Liver (tissue), 3 donors: ENCODE data around the gene STXBP6.

Experiments used
- ATF3 ChIP-seq: IDR thresholded peaks from 2 replicates; pipeline ENCODE4 v1.6.1; 2016; ENCODE audit warnings: antibody characterized with exemption
- CTCF ChIP-seq: fragments of 150-350 bp; IDR thresholded peaks from 2 replicates; pipeline ENCODE4 v1.5.1; 2017; ENCODE audit warnings: improper control_type of control experiment, low read depth, low read length; ENCODE audit not compliant: missing input control
- GABPA ChIP-seq, 2 donors: IDR thresholded peaks in 1 of 2; conservative IDR thresholded peaks in 1 of 2; 2 replicates each; pipeline ENCODE4 v1.6.1; 2016; ENCODE audit warnings: antibody characterized with exemption in 2 of 2, mild to moderate bottlenecking in 1 of 2, moderate library complexity in 1 of 2
- HNF4G ChIP-seq: IDR thresholded peaks from 2 replicates; pipeline ENCODE4 v1.6.1; 2016; ENCODE audit warnings: antibody characterized with exemption
- JUND ChIP-seq, 2 donors: IDR thresholded peaks; 2 replicates each; pipeline ENCODE4 v1.6.1; 2016; ENCODE audit warnings: antibody characterized with exemption in 2 of 2
- MAX ChIP-seq: IDR thresholded peaks from 2 replicates; pipeline ENCODE4 v1.6.1; 2016; ENCODE audit warnings: antibody characterized with exemption
- RAD21 ChIP-seq, 2 donors: IDR thresholded peaks; 2 replicates each; pipeline ENCODE4 v1.6.1; 2016; ENCODE audit warnings: antibody characterized with exemption in 2 of 2, mild to moderate bottlenecking in 2 of 2
- RXRA ChIP-seq, 2 donors: IDR thresholded peaks; 2 replicates each; pipeline ENCODE4 v1.6.1; 2017 to 2018; ENCODE audit warnings: antibody characterized with exemption in 2 of 2, mild to moderate bottlenecking in 1 of 2
- SP1 ChIP-seq: IDR thresholded peaks from 2 replicates; pipeline ENCODE4 v1.6.1; 2018; ENCODE audit warnings: antibody characterized with exemption, mild to moderate bottlenecking
- TAF1 ChIP-seq: conservative IDR thresholded peaks from 2 replicates; pipeline ENCODE4 v1.6.1; 2016; ENCODE audit warnings: antibody characterized with exemption, mild to moderate bottlenecking
- YY1 ChIP-seq: IDR thresholded peaks from 2 replicates; pipeline ENCODE4 v1.6.1; 2016; ENCODE audit warnings: antibody characterized with exemption, mild to moderate bottlenecking
- ZBTB33 ChIP-seq: IDR thresholded peaks from 2 replicates; pipeline ENCODE4 v1.6.1; 2016; ENCODE audit warnings: antibody characterized with exemption
- TF ChIP-seq, protein P1 (sequence below): IDR thresholded peaks from 2 replicates; pipeline ENCODE4 v1.6.1; 2016; ENCODE audit warnings: antibody characterized with exemption, mild to moderate bottlenecking
- donor health status: healthy.
- donor health status: healthy.

DNA sequence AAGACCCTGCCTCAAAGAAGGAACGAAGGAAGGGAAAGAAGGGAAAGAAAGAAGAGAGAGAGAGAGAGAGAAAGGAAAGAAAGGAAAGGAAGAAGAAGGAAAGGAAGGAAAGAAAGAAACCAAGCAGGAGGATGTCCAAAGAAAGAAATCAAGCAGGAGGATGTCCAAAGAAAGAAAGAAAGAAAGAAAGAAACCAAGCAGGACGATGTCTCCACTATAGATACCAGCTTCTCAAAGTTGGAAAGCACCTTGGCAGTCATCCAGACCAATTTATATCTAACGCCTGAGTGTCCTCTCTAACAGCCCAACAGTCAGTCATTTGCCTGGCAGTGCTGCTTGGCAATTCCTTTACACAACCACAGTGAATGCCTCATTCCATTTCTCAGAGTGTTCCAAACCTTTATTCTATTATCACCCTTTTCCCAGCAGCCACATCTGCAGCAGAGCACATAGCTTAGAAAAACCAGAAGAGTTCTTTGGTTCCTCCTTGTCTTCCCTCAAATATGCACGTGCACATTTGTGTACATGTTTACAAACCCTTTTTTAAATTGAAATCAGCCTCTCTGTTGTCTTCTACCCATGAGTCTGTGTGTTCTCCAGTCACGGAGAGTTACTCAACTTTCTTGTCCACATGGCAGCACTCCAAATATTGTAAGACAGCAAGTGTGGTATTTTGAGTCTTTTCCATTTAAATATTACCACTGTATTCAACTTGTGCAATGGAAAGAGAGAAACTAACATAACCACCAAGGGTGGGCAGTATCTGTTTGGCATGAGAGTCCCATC is 138.4 kb downstream of the STXBP6 start:
- TF ChIP-seq CTCF, result no peak
- TF ChIP-seq MAX, result peak; percentile 14
- TF ChIP-seq ZBTB33, result no peak
- TF ChIP-seq YY1, result no peak
- TF ChIP-seq TAF1, result no peak
- TF ChIP-seq, protein P1, sequence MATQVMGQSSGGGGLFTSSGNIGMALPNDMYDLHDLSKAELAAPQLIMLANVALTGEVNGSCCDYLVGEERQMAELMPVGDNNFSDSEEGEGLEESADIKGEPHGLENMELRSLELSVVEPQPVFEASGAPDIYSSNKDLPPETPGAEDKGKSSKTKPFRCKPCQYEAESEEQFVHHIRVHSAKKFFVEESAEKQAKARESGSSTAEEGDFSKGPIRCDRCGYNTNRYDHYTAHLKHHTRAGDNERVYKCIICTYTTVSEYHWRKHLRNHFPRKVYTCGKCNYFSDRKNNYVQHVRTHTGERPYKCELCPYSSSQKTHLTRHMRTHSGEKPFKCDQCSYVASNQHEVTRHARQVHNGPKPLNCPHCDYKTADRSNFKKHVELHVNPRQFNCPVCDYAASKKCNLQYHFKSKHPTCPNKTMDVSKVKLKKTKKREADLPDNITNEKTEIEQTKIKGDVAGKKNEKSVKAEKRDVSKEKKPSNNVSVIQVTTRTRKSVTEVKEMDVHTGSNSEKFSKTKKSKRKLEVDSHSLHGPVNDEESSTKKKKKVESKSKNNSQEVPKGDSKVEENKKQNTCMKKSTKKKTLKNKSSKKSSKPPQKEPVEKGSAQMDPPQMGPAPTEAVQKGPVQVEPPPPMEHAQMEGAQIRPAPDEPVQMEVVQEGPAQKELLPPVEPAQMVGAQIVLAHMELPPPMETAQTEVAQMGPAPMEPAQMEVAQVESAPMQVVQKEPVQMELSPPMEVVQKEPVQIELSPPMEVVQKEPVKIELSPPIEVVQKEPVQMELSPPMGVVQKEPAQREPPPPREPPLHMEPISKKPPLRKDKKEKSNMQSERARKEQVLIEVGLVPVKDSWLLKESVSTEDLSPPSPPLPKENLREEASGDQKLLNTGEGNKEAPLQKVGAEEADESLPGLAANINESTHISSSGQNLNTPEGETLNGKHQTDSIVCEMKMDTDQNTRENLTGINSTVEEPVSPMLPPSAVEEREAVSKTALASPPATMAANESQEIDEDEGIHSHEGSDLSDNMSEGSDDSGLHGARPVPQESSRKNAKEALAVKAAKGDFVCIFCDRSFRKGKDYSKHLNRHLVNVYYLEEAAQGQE, result no peak
- TF ChIP-seq RAD21 (IDR thresholded peaks at IDR 0.05), result no peak
- TF ChIP-seq RXRA (IDR thresholded peaks at IDR 0.05), result no peak
- TF ChIP-seq ATF3, result no peak
- TF ChIP-seq GABPA (IDR thresholded peaks at IDR 0.05 in 1 of 2, conservative IDR thresholded peaks at IDR 0.05 in 1 of 2), result no peak
- no peak for TF ChIP-seq JUND (IDR thresholded peaks at IDR 0.05)
- TF ChIP-seq SP1, result no peak
- TF ChIP-seq HNF4G, result no peak
